MCF 10A (cell line): ENCODE data around the gene GPR150. TPM values are rescaled to one million over a fixed set of nuclear protein-coding genes. Genes with fewer than 3 reads are reported as not detected.

ENCODE experiments used
- BruUV-seq: library from RNA; stranded (reverse); fragments of 400-500 nt; replicated peaks from 2 replicates; lab custom pipeline; 2021; lab: Mats Ljungman, UMichigan
- CTCF ChIA-PET: fragments of 300-600 bp; sonication (Branson Sonifier 250); formaldehyde crosslinking; extraction: SDS; loops from one replicate; lab custom pipeline; 2021; ENCODE audit warnings: antibody characterized with exemption, inconsistent platforms; lab: Yijun Ruan, JAX
- POLR2A ChIA-PET: fragments of 300-600, 350-650 bp; sonication (Branson Sonifier 250); formaldehyde crosslinking; extraction: SDS; loops from one replicate; lab custom pipeline; 2020; ENCODE audit warnings: antibody characterized with exemption, inconsistent platforms; lab: Yijun Ruan, JAX
- DNase-seq: peaks from one replicate; pipeline ENCODE4 v3.0.0-alpha.2; 2018; ENCODE audit not compliant: unreplicated experiment
- H3K27ac Mint-ChIP-seq: one replicate; pipeline ENCODE4 v1.8.0; 2022; ENCODE audit warnings: mild to moderate bottlenecking, low read depth, mixed read lengths; ENCODE audit not compliant: unreplicated experiment
- H3K27me3 Mint-ChIP-seq: one replicate; pipeline ENCODE4 v1.8.0; 2022; ENCODE audit warnings: mixed read lengths; ENCODE audit not compliant: insufficient read depth, unreplicated experiment
- H3K36me3 Mint-ChIP-seq: one replicate; pipeline ENCODE4 v1.8.0; 2022; ENCODE audit warnings: mild to moderate bottlenecking, moderate library complexity, mixed read lengths; ENCODE audit not compliant: insufficient read depth, unreplicated experiment
- H3K4me1 Mint-ChIP-seq: one replicate; pipeline ENCODE4 v1.8.0; 2022; ENCODE audit warnings: mixed read lengths; ENCODE audit not compliant: insufficient read depth, unreplicated experiment
- H3K4me3 Mint-ChIP-seq: one replicate; pipeline ENCODE4 v1.8.0; 2022; ENCODE audit warnings: mild to moderate bottlenecking, moderate library complexity, mixed read lengths; ENCODE audit not compliant: unreplicated experiment
- H3K9me3 Mint-ChIP-seq: one replicate; pipeline ENCODE4 v1.8.0; 2022; ENCODE audit warnings: mixed read lengths; ENCODE audit not compliant: unreplicated experiment
- intact Hi-C: fragments of 100-400 bp; cut with micrococcal nuclease; formaldehyde crosslinking; loops from 2 replicates; pipeline ENCODE4 v1.14.1; 2022
- total RNA-seq: library from RNA; stranded (reverse); gene quantifications from 2 replicates; pipeline ENCODE4 v1.2.3, GENCODE V29; 2022
- TF ChIP-seq, protein P1 (sequence below): fragments of 200-600 bp; IDR thresholded peaks from one replicate; pipeline ENCODE4 v1.8.0; 2022; ENCODE audit warnings: antibody characterized with exemption, mild to moderate bottlenecking; ENCODE audit not compliant: unreplicated experiment

Gene GPR150
- total RNA-seq, 1 experiment from 2014 or later: not detected

DNA sequence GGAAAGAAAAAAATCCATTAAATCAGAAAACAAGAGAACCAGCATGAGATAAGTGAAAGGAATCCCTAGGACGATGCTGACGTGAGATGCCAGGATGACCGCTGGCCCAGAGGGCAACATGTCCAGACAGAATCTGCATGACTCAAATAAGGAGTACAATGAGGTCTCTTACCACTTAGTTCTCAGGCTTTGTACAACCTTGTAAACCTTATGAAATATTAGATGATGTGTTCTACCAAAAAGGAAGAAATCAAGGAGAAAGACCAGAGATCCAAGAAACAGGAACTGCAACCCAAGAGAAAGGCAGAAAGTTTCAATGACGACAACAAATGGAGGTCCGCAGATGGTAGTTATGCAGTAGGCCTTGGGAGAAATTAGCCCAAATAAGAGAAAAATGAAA, 2.8 kb upstream of the GPR150 start:
- no peaks in the 10 kb centered on the region for H3K27me3 Mint-ChIP-seq
- peaks cover 8% of the 10 kb centered on the region for H3K9me3 Mint-ChIP-seq
- ChIA-PET POLR2A (interaction anchor here (0.8 to 2.0 kb wide), 6 partner anchors 9 to 549 kb away, joined by 3 to 14 read pairs (median 5); partner anchors contain the start of genes ARSK and SKIC3), CTCF (no interaction called here)
- H3K4me1 Mint-ChIP-seq: peaks cover 9% of the 10 kb centered on the region
- intact Hi-C loops: loop anchor here (2.0 kb wide), 1 partner anchor 62 kb away; the partner anchor contains the start of genes ARSK and SKIC3
- no TSS peak for BruUV-seq
- TF ChIP-seq, protein P1, sequence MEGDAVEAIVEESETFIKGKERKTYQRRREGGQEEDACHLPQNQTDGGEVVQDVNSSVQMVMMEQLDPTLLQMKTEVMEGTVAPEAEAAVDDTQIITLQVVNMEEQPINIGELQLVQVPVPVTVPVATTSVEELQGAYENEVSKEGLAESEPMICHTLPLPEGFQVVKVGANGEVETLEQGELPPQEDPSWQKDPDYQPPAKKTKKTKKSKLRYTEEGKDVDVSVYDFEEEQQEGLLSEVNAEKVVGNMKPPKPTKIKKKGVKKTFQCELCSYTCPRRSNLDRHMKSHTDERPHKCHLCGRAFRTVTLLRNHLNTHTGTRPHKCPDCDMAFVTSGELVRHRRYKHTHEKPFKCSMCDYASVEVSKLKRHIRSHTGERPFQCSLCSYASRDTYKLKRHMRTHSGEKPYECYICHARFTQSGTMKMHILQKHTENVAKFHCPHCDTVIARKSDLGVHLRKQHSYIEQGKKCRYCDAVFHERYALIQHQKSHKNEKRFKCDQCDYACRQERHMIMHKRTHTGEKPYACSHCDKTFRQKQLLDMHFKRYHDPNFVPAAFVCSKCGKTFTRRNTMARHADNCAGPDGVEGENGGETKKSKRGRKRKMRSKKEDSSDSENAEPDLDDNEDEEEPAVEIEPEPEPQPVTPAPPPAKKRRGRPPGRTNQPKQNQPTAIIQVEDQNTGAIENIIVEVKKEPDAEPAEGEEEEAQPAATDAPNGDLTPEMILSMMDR: no peak
- H3K4me3 Mint-ChIP-seq: peak overlapping the region; percentile 36
- H3K27ac Mint-ChIP-seq: peak overlapping the region; percentile 64
- no peaks in the 10 kb centered on the region for H3K36me3 Mint-ChIP-seq
- DNase-seq: peak; percentile 83

DNA sequence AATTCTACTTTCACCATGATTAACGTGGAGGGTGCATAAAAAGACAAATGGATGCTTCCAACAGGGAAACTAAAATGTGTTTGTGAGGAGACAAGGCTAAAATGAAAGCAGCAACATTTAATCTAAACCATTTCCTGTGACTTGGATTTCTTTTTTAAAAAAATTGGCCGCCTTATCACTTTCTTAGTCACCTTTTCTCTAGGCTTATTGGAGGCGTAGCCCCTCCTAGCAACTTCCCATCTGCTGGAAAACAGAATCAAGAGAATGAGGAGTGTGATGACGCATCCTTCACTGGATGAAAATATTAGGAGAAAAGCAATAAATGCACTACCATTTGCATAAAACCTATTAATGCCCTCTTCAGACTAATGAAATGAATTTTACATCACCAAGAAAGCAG, 791 bp upstream of the GPR150 start:
- ChIA-PET CTCF (interaction anchor here (0.6 kb wide), 1 partner anchor 29 kb away, joined by 3 read pairs; no protein-coding TSS in a partner anchor), POLR2A (interaction anchor here (0.7 to 2.0 kb wide), 2 partner anchors 12 to 23 kb away, joined by 3 to 6 read pairs; no protein-coding TSS in a partner anchor)
- Mint-ChIP-seq H3K27ac (no peak overlapping the region), H3K4me3 (no peak overlapping the region), H3K4me1 (peaks cover 9% of the 10 kb centered on the region), H3K36me3 (no peaks in the 10 kb centered on the region), H3K9me3 (peaks cover 1% of the 10 kb centered on the region), H3K27me3 (no peaks in the 10 kb centered on the region)
- BruUV-seq: no TSS peak
- TF ChIP-seq, protein P1: no peak
- intact Hi-C loops: no loop called here
- DNase-seq: no peak

DNA sequence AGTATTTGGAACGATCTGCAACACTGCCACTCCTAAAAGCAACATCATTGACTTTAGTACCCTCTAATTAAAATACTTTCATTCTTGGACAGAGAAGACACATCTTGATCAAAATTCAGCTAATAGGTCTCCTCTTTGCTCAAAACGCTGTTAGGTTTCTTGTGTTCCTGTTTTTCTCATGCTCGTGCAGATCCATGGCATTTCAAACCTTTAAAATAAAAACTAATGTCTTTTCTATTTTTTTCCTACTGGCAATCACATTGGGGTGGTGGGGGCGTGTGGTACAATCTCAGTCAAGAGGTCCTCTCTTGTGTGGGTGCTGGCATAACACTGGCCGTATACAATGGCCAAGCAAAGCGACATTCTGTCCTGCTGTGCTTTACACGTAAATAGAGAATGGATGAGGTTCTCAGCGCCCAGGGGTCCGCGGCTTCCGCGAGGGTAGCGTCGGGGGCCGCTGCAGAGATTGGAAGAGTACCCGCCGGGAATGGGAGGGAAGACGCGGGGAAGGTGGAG, 315 bp upstream of the GPR150 start:
- TF ChIP-seq, protein P1: no peak
- H3K9me3 Mint-ChIP-seq: no peaks in the 10 kb centered on the region
- DNase-seq: no peak
- ChIA-PET POLR2A (no interaction called here), CTCF (interaction anchor here (0.5 kb wide), 1 partner anchor 32 kb away, joined by 3 read pairs; no protein-coding TSS in a partner anchor)
- H3K36me3 Mint-ChIP-seq: no peaks in the 10 kb centered on the region
- H3K4me1 Mint-ChIP-seq: peaks cover 9% of the 10 kb centered on the region
- H3K4me3 Mint-ChIP-seq: no peak overlapping the region
- no peaks in the 10 kb centered on the region for H3K27me3 Mint-ChIP-seq
- H3K27ac Mint-ChIP-seq: no peak overlapping the region
- BruUV-seq: no TSS peak
- intact Hi-C loops: no loop called here

DNA sequence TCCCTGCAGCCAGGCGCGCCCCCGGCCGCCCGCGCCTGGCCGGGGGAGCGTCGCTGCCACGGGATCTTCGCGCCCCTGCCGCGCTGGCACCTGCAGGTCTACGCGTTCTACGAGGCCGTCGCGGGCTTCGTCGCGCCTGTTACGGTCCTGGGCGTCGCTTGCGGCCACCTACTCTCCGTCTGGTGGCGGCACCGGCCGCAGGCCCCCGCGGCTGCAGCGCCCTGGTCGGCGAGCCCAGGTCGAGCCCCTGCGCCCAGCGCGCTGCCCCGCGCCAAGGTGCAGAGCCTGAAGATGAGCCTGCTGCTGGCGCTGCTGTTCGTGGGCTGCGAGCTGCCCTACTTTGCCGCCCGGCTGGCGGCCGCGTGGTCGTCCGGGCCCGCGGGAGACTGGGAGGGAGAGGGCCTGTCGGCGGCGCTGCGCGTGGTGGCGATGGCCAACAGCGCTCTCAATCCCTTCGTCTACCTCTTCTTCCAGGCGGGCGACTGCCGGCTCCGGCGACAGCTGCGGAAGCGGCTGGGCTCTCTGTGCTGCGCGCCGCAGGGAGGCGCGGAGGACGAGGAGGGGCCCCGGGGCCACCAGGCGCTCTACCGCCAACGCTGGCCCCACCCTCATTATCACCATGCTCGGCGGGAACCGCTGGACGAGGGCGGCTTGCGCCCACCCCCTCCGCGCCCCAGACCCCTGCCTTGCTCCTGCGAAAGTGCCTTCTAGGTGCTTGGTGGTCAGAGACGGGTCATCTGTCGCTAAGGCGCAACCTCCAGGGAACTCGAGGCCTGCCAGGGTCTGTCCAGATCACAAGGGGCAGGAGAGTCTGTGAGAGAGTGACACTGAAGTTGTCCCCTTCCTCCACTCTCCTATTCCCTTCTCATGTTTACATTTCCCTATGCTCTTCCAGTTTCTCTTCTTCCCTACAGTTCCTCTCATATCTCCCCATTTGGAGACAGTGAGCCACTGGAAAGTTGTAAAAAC, 1.3 kb downstream of the GPR150 start:
- ChIA-PET POLR2A (interaction anchor here (0.8 kb wide), 1 partner anchor 10 kb away, joined by 3 read pairs; no protein-coding TSS in a partner anchor), CTCF (no interaction called here)
- Mint-ChIP-seq H3K36me3 (no peaks in the 10 kb centered on the region), H3K4me1 (peaks cover 9% of the 10 kb centered on the region), H3K27ac (no peak overlapping the region), H3K4me3 (no peak overlapping the region), H3K9me3 (no peaks in the 10 kb centered on the region), H3K27me3 (no peaks in the 10 kb centered on the region)
- TF ChIP-seq, protein P1: no peak
- intact Hi-C loops: no loop called here
- DNase-seq: no peak
- BruUV-seq: no TSS peak
